GM12864 (cell line): ENCODE measurements around the gene MAGI2.

ENCODE experiments used
- DNase-seq: peaks from one replicate; pipeline ENCODE4 v3.0.0-alpha.2; 2011; ENCODE audit warnings: low read depth
- H3K4me3 ChIP-seq: 2 replicates; pipeline ENCODE4 v1.5.1; 2011; ENCODE audit warnings: mild to moderate bottlenecking, low read depth, low read length, control low read depth
- CTCF ChIP-seq: IDR thresholded peaks from 2 replicates; pipeline ENCODE4 v1.5.1; 2011; ENCODE audit warnings: low read depth, mild to moderate bottlenecking, moderate library complexity, low read length, control low read depth, inconsistent platforms; ENCODE audit errors: missing control alignments

Gene MAGI2

GRCh38 chr7:79320741-79321473 is 132.6 kb downstream of the MAGI2 start:
- no peak overlapping the region for H3K4me3 ChIP-seq
- no peak for TF ChIP-seq CTCF
- no peak for DNase-seq

DNA sequence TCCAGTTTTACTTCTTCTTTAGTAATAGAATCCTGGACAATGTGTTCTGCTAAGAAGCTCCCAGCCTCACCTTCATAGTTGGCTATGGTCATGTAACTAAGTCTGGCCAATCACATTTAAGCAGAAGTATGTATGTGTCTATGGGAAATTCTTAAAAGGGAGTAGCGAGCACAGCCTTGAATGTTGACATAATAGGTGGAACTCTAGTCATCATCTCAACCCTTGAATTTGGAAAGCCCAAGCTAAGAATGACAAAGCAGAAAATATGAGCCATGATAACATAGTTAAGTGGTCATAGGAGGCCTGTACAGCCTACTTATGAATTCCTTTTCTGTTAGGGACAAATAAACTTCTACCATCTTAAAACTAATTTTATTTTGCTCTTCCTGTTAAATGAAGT is 134.1 kb downstream of the MAGI2 start:
- no peak for TF ChIP-seq CTCF
- no peak overlapping the region for H3K4me3 ChIP-seq
- no peak for DNase-seq

DNA sequence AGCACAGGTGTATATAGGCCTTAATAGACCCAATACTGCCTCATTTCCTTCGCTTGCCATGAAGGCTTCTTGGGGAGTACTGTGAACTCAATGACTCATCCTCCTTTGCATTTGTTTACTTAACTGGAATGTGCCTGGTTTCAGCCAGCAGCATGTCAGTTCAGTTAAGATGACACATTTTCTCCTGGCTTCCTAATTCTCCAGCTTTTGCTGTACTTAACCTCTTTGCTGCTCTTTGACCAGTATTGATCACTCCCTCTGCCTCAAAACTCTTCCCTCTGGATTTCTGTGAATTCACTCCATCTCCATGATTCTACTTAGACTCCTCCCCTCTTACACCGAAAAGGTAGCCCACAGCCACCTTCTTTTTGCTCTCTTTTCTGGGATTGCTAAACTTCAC is 135.7 kb downstream of the MAGI2 start:
- no peak for DNase-seq
- no peak for TF ChIP-seq CTCF
- H3K4me3 ChIP-seq = no peak overlapping the region

- no peak overlapping the region for H3K4me3 ChIP-seq
- no peak for TF ChIP-seq CTCF
- DNase-seq = no peak
Measured at GRCh38 chr7:79312022-79312421, 141.4 kb downstream of the MAGI2 start.

GRCh38 chr7:79308192-79308591 is 145.3 kb downstream of the MAGI2 start:
- no peak overlapping the region for H3K4me3 ChIP-seq
- TF ChIP-seq CTCF = no peak
- no peak for DNase-seq

DNA sequence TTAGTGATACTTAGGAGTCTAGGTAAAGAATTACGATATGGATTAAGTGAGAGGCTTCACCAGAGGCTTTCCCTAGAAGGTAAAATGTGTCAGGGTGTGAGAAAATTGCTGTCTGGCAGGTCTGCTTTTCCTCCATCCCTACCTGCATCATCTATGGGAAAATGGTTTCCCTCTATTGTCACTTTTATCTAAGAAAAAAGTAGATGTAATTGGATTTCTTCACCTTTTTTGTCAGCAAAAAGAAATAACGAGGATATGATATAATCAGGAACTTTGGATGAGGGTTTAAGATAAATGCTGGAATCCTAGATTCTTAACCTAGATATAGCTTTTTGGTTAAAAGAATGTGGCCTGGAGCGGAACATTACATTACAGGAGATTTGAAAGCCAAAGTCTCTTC is 146.1 kb downstream of the MAGI2 start:
- no peak overlapping the region for H3K4me3 ChIP-seq
- TF ChIP-seq CTCF = no peak
- no peak for DNase-seq

DNA sequence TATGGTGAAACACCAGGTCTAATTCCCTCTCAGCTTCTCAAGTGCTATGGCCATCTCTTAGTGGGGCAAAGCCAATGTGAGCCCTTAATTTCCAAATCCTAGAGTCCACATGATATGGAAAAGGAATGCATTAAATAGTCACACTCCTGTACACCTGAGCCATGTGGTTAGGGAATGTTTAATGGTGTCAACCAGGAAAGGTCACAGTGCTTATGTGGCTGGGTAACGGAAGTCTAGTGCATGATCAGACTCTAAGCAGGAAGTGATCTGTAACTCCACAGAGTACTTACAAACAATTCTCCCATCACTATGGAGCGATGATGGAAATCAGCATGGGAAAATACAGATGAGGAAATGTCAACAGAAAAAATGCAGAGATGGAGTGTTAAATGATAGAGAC is 148.8 kb downstream of the MAGI2 start:
- TF ChIP-seq CTCF = no peak
- H3K4me3 ChIP-seq = no peak overlapping the region
- DNase-seq = no peak
